Activated naive CD4-positive, alpha-beta T cell treated with anti-CD3 and anti-CD28 coated beads for 36 hours (primary cell): ENCODE measurements around the gene PEAR1. TPM values are rescaled to one million over a fixed set of nuclear protein-coding genes. Genes with fewer than 3 reads are reported as not detected.

Experiments
- CTCF ChIA-PET: fragments of 350-600 bp; sonication (Branson Sonifier 250); formaldehyde crosslinking; loops from one replicate; lab custom pipeline; 2021; ENCODE audit warnings: antibody characterized with exemption; lab: Charles Lee
- DNase-seq: peaks from one replicate; pipeline ENCODE4 v3.0.0-alpha.2; 2020
- H3K27ac Mint-ChIP-seq: one replicate; pipeline ENCODE4 v1.8.0; 2021; ENCODE audit warnings: mild to moderate bottlenecking, mixed read lengths
- H3K27me3 Mint-ChIP-seq: one replicate; pipeline ENCODE4 v1.8.0; 2021; ENCODE audit warnings: low read depth, mixed read lengths
- H3K36me3 Mint-ChIP-seq: one replicate; pipeline ENCODE4 v1.8.0; 2021; ENCODE audit warnings: low read depth, mixed read lengths
- H3K4me1 Mint-ChIP-seq: one replicate; pipeline ENCODE4 v1.8.0; 2021; ENCODE audit warnings: low read depth, mixed read lengths
- H3K4me3 Mint-ChIP-seq: one replicate; pipeline ENCODE4 v1.8.0; 2021; ENCODE audit warnings: mild to moderate bottlenecking, moderate library complexity, mixed read lengths
- H3K9me3 Mint-ChIP-seq: one replicate; pipeline ENCODE4 v1.8.0; 2021; ENCODE audit warnings: mixed read lengths
- intact Hi-C: fragments of 100-400 bp; cut with micrococcal nuclease; formaldehyde crosslinking; loops from one replicate; pipeline ENCODE4 v1.15.1; 2023
- total RNA-seq, 2 experiments: library from RNA; stranded (reverse); gene quantifications; one replicate each; pipeline ENCODE4 v1.2.3, GENCODE V29; 2021

PEAR1 gene
- total RNA-seq, 2 experiments from 2014 or later, result not detected

GRCh38 chr1:156862997-156863599 lies 30.4 kb upstream of the PEAR1 start:
- Mint-ChIP-seq H3K27ac (no peak overlapping the region), H3K36me3 (no peaks in the 10 kb centered on the region), H3K9me3 (no peaks in the 10 kb centered on the region), H3K27me3 (peaks cover 57% of the 10 kb centered on the region), H3K4me1 (peaks cover 28% of the 10 kb centered on the region), H3K4me3 (no peak overlapping the region)
- CTCF ChIA-PET, result interaction anchor here (4.2 to 10.2 kb wide), 4 partner anchors 25 to 137 kb away, joined by 47 to 177 read pairs (median 96); partner anchors contain the start of gene PEAR1
- intact Hi-C loops, result loop anchor here (5.0 kb wide), 1 partner anchor 156 kb away; the partner anchor contains the start of gene CRABP2
- DNase-seq, result no peak

- H3K27me3 Mint-ChIP-seq, result peaks cover 51% of the 10 kb centered on the region
- DNase-seq, result no peak
- H3K4me1 Mint-ChIP-seq, result peaks cover 27% of the 10 kb centered on the region
- H3K36me3 Mint-ChIP-seq, result no peaks in the 10 kb centered on the region
- no peak overlapping the region for H3K4me3 Mint-ChIP-seq
- intact Hi-C loops, result loop anchor here (5.0 kb wide), 1 partner anchor 156 kb away; the partner anchor contains the start of gene CRABP2
- CTCF ChIA-PET, result interaction anchor here (7.7 to 10.2 kb wide), 2 partner anchors 25 to 65 kb away, joined by 133 to 177 read pairs; no protein-coding TSS in a partner anchor
- no peak overlapping the region for H3K27ac Mint-ChIP-seq
- H3K9me3 Mint-ChIP-seq, result no peaks in the 10 kb centered on the region
These were observed 29.9 kb upstream of the PEAR1 start for GRCh38 chr1:156863631-156864030.

DNA sequence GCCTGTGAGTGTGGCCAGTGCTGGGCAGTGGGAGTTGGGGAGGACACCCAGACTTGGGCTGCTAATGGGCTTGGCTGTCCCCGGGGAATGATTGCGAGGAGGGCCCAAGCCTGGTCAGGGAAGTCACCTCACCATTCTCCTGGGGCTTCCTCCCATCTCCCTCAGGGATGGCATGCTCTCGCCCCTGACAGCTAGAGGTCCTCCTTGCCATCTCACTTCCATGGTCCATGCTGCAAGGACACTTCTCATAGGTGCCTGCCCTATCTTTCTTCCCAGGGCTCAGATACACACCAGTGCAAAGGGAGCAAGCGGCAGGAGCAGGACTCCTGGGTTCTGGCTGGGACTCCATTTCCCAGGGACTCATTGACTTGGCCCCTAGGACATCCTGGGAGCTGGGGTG lies 28.7 kb upstream of the PEAR1 start:
- H3K27me3 Mint-ChIP-seq, result peaks cover 44% of the 10 kb centered on the region
- intact Hi-C loops, result loop anchor here (5.0 kb wide), 1 partner anchor 157 kb away; the partner anchor contains the start of gene CRABP2
- no peaks in the 10 kb centered on the region for H3K36me3 Mint-ChIP-seq
- H3K4me1 Mint-ChIP-seq, result peaks cover 22% of the 10 kb centered on the region
- no peak overlapping the region for H3K27ac Mint-ChIP-seq
- CTCF ChIA-PET, result interaction anchor here (0.7 to 10.2 kb wide), 3 partner anchors 52 to 175 kb away, joined by 3 to 177 read pairs (median 4); no protein-coding TSS in a partner anchor
- no peaks in the 10 kb centered on the region for H3K9me3 Mint-ChIP-seq
- H3K4me3 Mint-ChIP-seq, result no peak overlapping the region
- no peak for DNase-seq

DNA sequence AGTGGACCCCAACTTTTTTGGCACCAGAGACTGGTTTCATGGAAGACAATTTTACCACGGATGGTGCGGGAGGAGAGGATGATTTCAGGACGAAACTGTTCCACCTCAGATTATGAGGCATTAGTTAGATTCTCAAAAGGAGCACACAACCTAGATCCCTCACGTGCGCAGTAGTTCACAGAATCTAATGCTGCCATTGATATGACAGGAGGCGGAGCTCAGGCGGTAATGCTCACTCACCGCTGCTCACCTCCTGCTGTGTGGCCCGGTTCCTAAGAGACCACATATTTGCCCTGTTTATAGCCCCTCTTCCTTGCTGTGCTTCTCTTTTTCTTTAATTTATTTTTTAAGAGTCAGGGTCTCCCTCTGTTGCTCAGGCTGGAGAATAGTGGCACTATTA lies 28.3 kb upstream of the PEAR1 start:
- Mint-ChIP-seq H3K4me1 (peaks cover 18% of the 10 kb centered on the region), H3K27me3 (peaks cover 42% of the 10 kb centered on the region), H3K4me3 (no peak overlapping the region), H3K9me3 (no peaks in the 10 kb centered on the region), H3K27ac (no peak overlapping the region), H3K36me3 (no peaks in the 10 kb centered on the region)
- DNase-seq, result no peak
- CTCF ChIA-PET, result interaction anchor here (0.7 to 1.5 kb wide), 3 partner anchors 26 to 176 kb away, joined by 3 to 4 read pairs (median 4); no protein-coding TSS in a partner anchor
- intact Hi-C loops, result no loop called here

DNA sequence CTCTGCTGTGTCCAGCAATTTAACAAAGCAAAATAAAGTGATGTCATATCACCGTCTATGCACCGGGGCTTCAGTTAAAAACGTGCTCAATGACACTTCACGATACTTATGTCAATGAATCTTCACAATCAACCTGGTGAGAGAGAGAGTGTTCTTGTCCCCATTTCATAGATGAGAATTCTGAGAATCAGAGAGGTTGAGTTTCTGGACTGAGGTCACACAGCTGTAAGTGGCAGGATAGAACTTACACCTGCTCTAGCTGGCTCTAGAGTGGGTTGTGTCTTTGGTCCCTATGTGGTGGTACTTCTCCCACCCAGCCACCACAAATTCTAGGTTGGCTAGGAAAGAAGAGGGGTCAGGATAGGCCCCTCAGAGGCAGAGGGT lies 27.7 kb upstream of the PEAR1 start:
- Mint-ChIP-seq H3K27ac (no peak overlapping the region), H3K4me1 (peaks cover 16% of the 10 kb centered on the region), H3K9me3 (no peaks in the 10 kb centered on the region), H3K36me3 (no peaks in the 10 kb centered on the region), H3K4me3 (no peak overlapping the region), H3K27me3 (peaks cover 40% of the 10 kb centered on the region)
- intact Hi-C loops, result no loop called here
- no peak for DNase-seq
- CTCF ChIA-PET, result interaction anchor here (1.5 kb wide), 1 partner anchor 27 kb away, joined by 4 read pairs; no protein-coding TSS in a partner anchor

GRCh38 chr1:156866249-156866909 lies 27.1 kb upstream of the PEAR1 start:
- CTCF ChIA-PET, result interaction anchor here (1.5 kb wide), 1 partner anchor 27 kb away, joined by 4 read pairs; no protein-coding TSS in a partner anchor

DNA sequence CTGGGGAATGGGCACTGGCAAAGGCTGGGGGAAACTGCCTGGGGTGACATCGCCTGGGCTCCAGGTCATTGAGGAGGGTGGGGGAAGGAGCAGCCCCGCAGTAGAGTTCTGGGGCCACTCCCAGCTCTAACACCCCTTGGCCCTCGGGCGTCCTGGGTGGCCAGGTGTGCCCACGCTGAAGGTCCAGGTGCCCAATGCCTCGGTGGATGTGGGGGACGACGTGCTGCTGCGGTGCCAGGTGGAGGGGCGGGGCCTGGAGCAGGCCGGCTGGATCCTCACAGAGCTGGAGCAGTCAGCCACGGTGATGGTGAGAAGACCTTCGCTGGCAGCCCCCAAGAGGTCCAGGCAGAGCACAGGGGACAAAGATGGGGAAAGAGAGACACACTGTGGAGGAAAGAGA lies 25.2 kb upstream of the PEAR1 start:
- no peak for DNase-seq
- H3K36me3 Mint-ChIP-seq, result no peaks in the 10 kb centered on the region
- H3K4me1 Mint-ChIP-seq, result peaks cover 11% of the 10 kb centered on the region
- no peaks in the 10 kb centered on the region for H3K9me3 Mint-ChIP-seq
- CTCF ChIA-PET, result interaction anchor here (1.4 kb wide), 1 partner anchor 21 kb away, joined by 4 read pairs; no protein-coding TSS in a partner anchor
- no peak overlapping the region for H3K27ac Mint-ChIP-seq
- H3K27me3 Mint-ChIP-seq, result peaks cover 18% of the 10 kb centered on the region
- intact Hi-C loops, result no loop called here
- H3K4me3 Mint-ChIP-seq, result no peak overlapping the region

More at GRCh38 chr1:156866249-156866909, 27.1 kb upstream of the PEAR1 start:
- Mint-ChIP-seq H3K27me3 (peaks cover 36% of the 10 kb centered on the region), H3K27ac (no peak overlapping the region), H3K4me3 (no peak overlapping the region), H3K36me3 (no peaks in the 10 kb centered on the region), H3K4me1 (peaks cover 17% of the 10 kb centered on the region), H3K9me3 (no peaks in the 10 kb centered on the region)
- intact Hi-C loops, result no loop called here
- DNase-seq, result no peak

DNA sequence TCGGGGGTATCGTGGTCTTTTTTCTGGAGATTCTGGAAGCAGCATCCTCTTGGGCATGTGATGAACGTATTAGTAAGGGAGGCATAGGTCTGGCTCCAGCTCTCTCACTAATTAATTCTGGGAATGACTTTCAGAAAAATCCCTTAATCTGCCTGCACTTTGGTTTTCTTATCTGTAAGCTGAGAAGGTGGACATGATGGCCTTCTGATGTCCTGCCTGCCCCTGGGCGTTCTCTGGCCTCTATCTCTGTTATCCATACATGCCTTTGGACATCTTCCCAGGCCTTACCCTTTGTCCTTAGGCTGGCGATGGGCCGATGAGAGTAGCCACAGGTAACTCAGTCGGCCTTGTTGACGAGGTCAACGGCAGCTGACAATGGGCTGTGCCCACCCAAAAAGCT lies 24.1 kb upstream of the PEAR1 start:
- Mint-ChIP-seq H3K27ac (no peak overlapping the region), H3K27me3 (peaks cover 7% of the 10 kb centered on the region), H3K4me1 (peaks cover 9% of the 10 kb centered on the region), H3K36me3 (no peaks in the 10 kb centered on the region), H3K4me3 (no peak overlapping the region), H3K9me3 (no peaks in the 10 kb centered on the region)
- intact Hi-C loops, result no loop called here
- DNase-seq, result no peak
- CTCF ChIA-PET, result interaction anchor here (0.7 to 1.4 kb wide), 3 partner anchors 72 to 143 kb away, joined by 3 read pairs; no protein-coding TSS in a partner anchor

GRCh38 chr1:156873659-156874058 lies 19.9 kb upstream of the PEAR1 start:
- H3K27me3 Mint-ChIP-seq, result peaks cover 2% of the 10 kb centered on the region
- CTCF ChIA-PET, result interaction anchor here (0.6 kb wide), 1 partner anchor 110 kb away, joined by 3 read pairs; no protein-coding TSS in a partner anchor
- intact Hi-C loops, result no loop called here

GRCh38 chr1:156874142-156874541 lies 19.4 kb upstream of the PEAR1 start:
- Mint-ChIP-seq H3K27me3 (peaks cover 2% of the 10 kb centered on the region), H3K9me3 (no peaks in the 10 kb centered on the region), H3K4me1 (peaks cover 2% of the 10 kb centered on the region), H3K27ac (no peak overlapping the region), H3K4me3 (no peak overlapping the region), H3K36me3 (no peaks in the 10 kb centered on the region)
- intact Hi-C loops, result no loop called here
- DNase-seq, result no peak
- CTCF ChIA-PET, result interaction anchor here (0.6 to 1.1 kb wide), 2 partner anchors 15 to 111 kb away, joined by 3 read pairs; no protein-coding TSS in a partner anchor

More at GRCh38 chr1:156873659-156874058, 19.9 kb upstream of the PEAR1 start:
- no peak for DNase-seq
- Mint-ChIP-seq H3K36me3 (no peaks in the 10 kb centered on the region), H3K4me1 (peaks cover 2% of the 10 kb centered on the region), H3K9me3 (no peaks in the 10 kb centered on the region), H3K4me3 (no peak overlapping the region), H3K27ac (no peak overlapping the region)

GRCh38 chr1:156874572-156875340 lies 18.8 kb upstream of the PEAR1 start:
- H3K9me3 Mint-ChIP-seq, result no peaks in the 10 kb centered on the region
- H3K4me1 Mint-ChIP-seq, result peaks cover 2% of the 10 kb centered on the region
- intact Hi-C loops, result no loop called here
- H3K27me3 Mint-ChIP-seq, result peaks cover 2% of the 10 kb centered on the region
- DNase-seq, result no peak
- H3K36me3 Mint-ChIP-seq, result no peaks in the 10 kb centered on the region
- CTCF ChIA-PET, result interaction anchor here (0.7 to 1.1 kb wide), 2 partner anchors 14 to 90 kb away, joined by 3 read pairs; no protein-coding TSS in a partner anchor
- H3K4me3 Mint-ChIP-seq, result no peak overlapping the region
- no peak overlapping the region for H3K27ac Mint-ChIP-seq

GRCh38 chr1:156875341-156875615 lies 18.2 kb upstream of the PEAR1 start:
- Mint-ChIP-seq H3K4me3 (no peak overlapping the region), H3K27me3 (peaks cover 2% of the 10 kb centered on the region), H3K27ac (no peak overlapping the region), H3K9me3 (no peaks in the 10 kb centered on the region), H3K4me1 (peaks cover 2% of the 10 kb centered on the region), H3K36me3 (no peaks in the 10 kb centered on the region)
- DNase-seq, result no peak
- CTCF ChIA-PET, result interaction anchor here (1.1 kb wide), 1 partner anchor 14 kb away, joined by 3 read pairs; no protein-coding TSS in a partner anchor
- intact Hi-C loops, result no loop called here
